NK-92 (cell line): ENCODE measurements around the gene SRRD.
"Not testable (repeated sequence)": the region's sequence is repeated elsewhere in the genome, so short reads cannot be mapped to it uniquely, and the experiment has no call there.

Experiments used
- DNase-seq: peaks from one replicate; lab custom pipeline; 2025; ENCODE audit not compliant: unreplicated experiment; lab: John Stamatoyannopoulos, UW

SRRD gene

GRCh38 chr22:26483439-26484359 is at the start of gene SRRD, which contains the start of gene HPS4:
Gene SRRD, plus strand, starts transcription at chr22:26483877. Its CDS starts 14 bp downstream, at chr22:26483891.
Gene HPS4, minus strand, starts transcription at chr22:26483783. Its CDS starts 2,021 bp downstream, at chr22:26481762.
- peak; percentile 28 for DNase-seq

GRCh38 chr22:26435327-26436093 is 48.2 kb upstream of the SRRD start:
- no peak for DNase-seq

DNA sequence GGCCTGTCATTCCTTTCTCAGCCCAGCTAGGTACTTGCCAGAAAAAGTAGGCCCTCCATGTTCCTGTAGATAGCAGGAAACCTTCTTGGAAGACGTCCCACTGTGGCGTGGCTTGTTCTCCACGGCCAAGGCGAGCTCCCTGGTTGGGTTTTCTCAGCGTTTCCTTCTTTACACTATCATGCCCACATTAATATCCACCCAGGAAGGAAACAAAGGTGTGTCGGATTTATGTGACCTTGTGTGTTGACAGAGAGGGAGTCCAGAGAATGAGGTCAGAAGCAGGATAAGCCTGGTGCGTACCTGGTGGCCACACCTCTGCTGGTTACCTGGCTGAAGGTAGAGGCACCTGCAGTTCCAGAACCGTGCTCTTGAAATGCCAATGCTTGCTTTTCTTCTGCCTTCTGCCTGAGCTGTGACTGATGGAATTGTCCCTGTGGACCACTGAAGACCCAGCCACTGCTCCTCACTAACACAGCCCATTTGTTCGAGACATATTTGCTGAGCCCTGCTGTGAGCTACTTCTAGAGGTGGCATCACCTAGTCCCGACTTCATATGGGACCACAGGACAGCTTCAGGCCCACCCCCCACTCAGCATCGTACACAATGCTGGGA is 46.7 kb upstream of the SRRD start:
- DNase-seq, result no peak

- no peak for DNase-seq
These were observed 45.8 kb upstream of the SRRD start for GRCh38 chr22:26437694-26438392.

- not testable (repeated sequence) for DNase-seq
These were observed 44.9 kb upstream of the SRRD start for GRCh38 chr22:26438776-26439175.

GRCh38 chr22:26439559-26439958 is 44.1 kb upstream of the SRRD start:
- DNase-seq, result no peak

- DNase-seq, result no peak
These were observed 41.5 kb upstream of the SRRD start for GRCh38 chr22:26442086-26442756.

GRCh38 chr22:26443901-26444690 is 39.6 kb upstream of the SRRD start:
- DNase-seq, result no peak

- no peak for DNase-seq
These were observed 38.9 kb upstream of the SRRD start for GRCh38 chr22:26444777-26445176.

GRCh38 chr22:26445577-26446275 is 38.0 kb upstream of the SRRD start:
- no peak for DNase-seq

DNA sequence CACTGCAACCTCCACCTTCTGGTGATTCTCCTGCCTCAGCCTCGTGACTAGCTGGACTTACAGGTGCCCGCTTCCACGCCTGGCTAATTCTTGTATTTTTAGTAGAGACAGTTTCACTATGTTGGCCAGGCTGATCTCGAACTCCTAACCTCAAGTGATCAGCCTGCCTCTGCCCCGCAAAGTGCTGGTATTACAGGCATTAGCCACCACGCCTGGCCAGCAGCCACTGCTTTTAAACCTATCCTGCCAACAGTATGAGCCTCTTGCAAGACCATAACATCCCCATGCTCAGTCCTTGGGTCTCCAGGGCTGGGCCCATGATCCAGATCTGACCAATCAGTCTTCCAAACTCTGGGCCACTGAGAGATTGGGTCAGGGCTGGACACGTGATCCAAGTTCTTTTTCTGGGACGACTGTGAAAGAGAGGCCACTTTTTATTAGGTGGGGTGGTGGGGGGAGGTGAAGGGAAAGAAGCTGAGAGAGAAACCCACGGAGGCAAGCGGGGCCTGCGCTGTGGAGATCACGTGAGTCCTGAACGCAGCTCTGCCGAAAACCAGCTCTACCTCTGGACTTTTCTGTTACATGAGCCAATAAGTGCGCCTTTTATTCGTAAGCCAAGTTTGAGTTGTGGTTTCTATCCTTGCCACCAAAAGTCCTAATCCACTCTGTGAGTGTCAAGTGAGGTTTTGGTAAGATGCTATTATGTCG is 36.7 kb upstream of the SRRD start:
- no peak for DNase-seq

DNA sequence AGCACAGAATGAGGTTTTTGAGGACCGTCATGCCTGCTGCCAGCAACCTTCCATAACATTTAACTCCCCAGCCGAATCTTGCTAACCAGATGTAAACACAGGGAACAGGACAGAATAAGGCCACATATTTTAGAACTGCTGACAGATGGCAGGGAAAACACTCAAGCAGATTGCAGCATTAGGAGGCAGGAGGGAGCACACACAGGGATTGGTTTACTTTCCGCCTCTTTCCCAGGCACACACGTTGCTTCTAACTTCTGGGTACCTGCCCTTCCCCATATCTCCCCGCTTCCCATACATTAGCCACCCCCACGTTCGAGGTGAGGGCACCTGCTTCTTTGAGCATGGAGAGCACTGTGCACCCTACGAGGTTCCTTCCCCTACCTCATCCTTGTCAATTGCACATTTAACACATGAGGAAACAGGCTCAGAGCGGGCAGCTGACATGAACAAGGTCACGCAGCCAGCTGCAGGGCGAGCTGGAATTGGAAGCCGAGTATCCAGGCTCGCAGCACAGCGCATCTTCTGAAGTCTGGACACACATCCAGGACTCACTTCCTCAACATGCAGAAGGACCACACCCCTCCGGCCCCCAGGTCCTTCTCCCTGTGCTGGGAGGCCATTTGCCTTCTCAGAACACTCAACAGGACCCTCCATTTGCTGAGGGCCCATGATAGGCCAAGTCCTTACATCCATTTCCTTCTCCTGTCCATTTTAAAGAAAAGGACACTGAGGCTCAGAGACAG is 35.9 kb upstream of the SRRD start:
- no peak for DNase-seq

DNA sequence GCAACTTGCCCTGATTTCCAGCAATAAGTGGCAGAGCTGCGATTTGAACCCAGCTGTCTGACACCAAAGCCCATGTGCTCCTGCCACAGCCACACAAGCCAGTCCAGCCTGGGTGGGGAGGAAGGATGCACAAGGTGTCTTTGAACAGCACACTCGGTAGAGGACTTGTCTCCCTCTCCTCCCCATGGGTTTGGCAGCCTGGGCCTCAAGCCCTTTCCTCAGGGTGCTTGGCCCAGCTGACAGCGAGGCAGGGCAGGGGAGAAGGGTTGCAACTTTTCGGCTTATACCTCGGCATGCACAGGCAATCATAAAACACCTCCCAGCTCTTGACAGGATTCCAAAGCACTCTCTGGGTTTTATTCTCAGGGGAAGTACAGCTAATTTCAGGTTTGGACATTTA is 35.3 kb upstream of the SRRD start:
- DNase-seq, result no peak

- DNase-seq, result no peak
These were observed 34.7 kb upstream of the SRRD start for GRCh38 chr22:26448941-26449340.

DNA sequence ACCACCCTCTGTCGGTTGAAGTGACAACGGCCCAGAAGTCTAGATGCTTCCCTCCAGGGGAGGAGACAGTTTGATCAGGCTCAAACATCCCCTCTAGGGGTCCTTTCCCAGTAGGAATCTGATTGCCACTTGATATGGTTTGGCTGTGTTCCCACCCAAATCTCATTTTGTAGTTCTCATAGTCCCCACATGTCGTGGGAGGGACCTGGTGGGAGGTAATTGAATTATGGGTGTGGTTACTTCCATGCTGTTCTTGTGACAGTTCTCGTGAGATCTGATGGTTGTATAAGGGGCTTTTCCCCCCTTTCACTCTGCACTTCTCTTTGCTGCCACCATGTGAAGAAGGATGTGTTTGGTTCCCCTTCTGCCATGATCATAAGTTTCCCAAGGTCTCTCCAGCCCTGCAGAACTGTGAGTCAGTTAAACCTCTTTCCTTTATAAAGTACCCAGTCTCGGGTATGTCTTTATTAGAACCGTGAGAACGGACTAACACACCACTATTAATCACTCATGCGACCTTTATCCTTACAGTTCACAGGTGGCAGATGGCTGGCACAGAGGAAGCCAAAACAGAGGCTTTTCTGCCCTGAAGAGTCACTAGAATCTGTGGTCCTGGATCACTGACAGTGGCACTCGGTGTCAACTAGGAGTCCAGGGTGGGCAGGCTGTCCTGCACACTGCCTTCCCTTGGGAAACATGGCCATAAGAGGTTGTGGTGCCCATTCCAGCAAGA is 33.1 kb upstream of the SRRD start:
- no peak for DNase-seq

GRCh38 chr22:26452236-26453016 is 31.3 kb upstream of the SRRD start:
- DNase-seq, result no peak
